Body of pancreas (tissue), 4 donors: ENCODE data around the gene TLN1.

Experiments used
- CTCF ChIP-seq, 7 experiments: fragments of 450-650 bp in 4 of 7; fragments of 200-600 bp in 3 of 7; sonication (generic) in 3 of 7; IDR thresholded peaks; one replicate each; pipeline ENCODE4 v1.5.1; 2016 to 2019; ENCODE audit warnings: antibody characterized with exemption in 7 of 7
- POLR2A ChIP-seq, 3 donors: fragments of 450-650 bp; IDR thresholded peaks; one replicate each; pipeline ENCODE4 v1.6.1; 2016; ENCODE audit warnings: antibody characterized with exemption in 3 of 3, mild to moderate bottlenecking in 2 of 3

- TF ChIP-seq CTCF (IDR thresholded peaks at IDR 0.05) (no peak), POLR2A (IDR thresholded peaks at IDR 0.05) (no peak)
Measured at GRCh38 chr9:35656831-35657545, 75.0 kb downstream of the TLN1 start.
